Measurements from ENCODE around the gene PLXNA2.

The PLXNA2 gene

GRCh38 chr1:208085655-208086515 is 158.3 kb downstream of the PLXNA2 start:
- no peak for DNase-seq

GRCh38 chr1:208084764-208085163 is 159.4 kb downstream of the PLXNA2 start:
- DNase-seq: no peak

GRCh38 chr1:208084220-208084619 is 160.0 kb downstream of the PLXNA2 start:
- no peak for DNase-seq

DNA sequence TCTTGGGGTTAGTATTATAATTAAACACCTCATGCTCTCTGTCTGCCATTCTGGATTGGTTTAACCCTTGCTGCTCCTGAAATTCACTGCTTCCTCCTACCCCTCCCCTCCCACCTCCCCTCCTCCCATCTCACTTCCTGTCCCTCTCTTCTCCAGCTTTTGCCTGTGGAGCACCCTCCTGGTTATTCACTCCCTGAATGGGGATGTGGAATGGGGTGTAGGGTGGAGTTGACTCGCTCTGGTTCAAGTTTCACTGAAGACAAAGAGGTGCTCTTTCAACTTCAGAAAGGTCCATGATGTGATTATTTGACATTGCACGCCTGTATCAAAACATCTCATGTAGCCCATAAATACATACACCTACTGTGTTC is 160.5 kb downstream of the PLXNA2 start:
- no peak for DNase-seq

GRCh38 chr1:208083016-208083714 is 161.0 kb downstream of the PLXNA2 start:
- no peak for DNase-seq

- DNase-seq: no peak
These were observed 162.2 kb downstream of the PLXNA2 start for GRCh38 chr1:208081972-208082371.

- no peak for DNase-seq
These were observed 163.5 kb downstream of the PLXNA2 start for GRCh38 chr1:208080396-208081286.

DNA sequence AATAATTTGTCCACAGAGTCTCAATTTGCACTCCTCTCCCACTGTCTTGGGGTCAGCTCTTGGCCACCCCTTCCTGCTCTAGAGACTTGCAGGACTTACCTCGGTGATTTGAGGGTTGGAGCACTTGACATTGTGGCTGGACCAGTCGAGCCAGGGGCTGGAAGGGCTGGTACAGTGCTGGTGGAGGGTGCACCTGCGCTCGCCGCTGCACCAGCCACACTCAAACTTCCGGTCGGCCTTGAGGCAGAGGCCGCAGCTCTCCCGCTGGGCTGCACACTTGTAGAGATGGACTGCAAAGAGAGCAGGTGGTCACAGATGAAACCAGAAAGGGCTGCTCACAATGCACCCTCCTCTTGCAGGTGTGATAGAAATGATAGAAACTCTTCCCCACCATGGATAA is 165.0 kb downstream of the PLXNA2 start:
- DNase-seq: no peak

DNA sequence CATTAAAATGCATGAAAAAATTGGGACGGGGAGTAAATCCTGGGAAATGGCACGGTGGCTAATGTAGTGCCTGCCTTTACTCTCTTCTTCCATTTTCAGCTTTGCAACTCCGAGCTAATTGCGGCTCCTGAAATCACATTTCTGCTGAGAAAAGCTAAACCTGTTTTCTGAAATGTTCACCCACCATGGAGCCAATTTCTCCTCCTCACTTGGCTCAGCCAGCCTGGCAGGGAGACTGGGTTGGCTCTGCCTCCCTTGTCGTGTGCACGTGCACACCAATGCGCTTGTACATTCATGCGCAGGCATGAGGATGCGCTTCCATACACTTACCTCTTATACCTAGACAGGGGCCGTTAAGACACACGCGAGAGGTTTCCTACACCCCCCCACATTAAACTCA is 165.4 kb downstream of the PLXNA2 start:
- DNase-seq: no peak

DNA sequence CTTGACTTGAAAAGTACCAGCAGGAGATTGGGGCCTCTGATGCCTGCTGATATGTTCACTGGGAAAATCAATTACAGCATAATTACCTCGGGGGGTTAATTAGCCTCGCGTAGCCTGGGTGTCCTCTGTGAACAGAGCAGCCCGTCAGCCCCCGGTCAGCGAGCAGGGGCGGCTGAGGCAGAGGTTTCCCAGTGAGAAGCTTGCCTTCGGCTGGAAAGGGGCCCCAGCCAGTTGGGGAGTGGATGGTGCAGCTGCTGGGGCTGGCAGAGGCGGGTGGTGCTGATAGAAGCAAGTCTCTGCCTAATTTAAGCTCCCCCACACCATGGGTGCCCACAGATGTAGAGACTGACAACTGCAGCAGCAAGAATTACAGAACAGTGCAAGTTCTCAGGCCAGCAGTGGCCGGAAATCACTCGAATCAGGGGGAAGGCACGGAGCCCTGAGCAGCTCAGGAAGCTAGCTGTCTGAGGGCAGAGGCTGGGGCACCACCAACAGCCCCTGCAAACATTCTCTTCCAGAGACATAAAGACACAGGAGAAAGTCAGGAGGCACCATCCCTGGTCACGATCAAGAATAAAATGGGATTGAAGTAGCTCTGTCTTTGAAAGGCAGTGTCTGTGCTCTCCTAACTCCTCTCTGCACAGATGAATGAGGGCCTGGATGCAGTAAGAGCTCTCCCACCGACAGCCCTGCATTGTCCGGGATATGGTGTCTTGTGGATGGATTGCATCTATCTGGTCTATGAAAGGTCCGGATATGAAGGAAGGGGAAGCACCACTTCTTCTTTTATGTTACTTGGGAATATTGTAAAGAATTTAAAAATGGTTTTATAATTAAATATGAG is 166.7 kb downstream of the PLXNA2 start:
- DNase-seq: no peak

DNA sequence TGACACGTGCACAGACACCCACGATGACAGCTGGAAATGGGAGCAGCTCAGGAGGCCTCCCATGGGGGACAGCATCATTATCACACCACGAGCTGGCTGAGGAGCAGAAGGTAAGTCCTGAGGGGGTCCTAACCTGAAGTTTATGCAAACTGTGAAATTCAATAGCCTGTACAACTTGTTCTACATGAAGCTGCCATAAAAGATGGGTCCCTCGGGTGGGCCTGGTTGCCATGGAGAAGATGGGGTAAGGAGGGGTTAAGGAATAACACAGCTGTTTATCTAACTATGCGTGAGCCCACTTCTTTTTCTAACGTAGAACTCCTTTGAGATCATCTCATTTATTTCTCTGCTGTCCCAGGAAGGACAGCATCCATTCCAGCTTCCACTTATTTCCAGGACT is 169.8 kb downstream of the PLXNA2 start:
- no peak for DNase-seq

- no peak for DNase-seq
These were observed 172.7 kb downstream of the PLXNA2 start for GRCh38 chr1:208071435-208072031.

DNA sequence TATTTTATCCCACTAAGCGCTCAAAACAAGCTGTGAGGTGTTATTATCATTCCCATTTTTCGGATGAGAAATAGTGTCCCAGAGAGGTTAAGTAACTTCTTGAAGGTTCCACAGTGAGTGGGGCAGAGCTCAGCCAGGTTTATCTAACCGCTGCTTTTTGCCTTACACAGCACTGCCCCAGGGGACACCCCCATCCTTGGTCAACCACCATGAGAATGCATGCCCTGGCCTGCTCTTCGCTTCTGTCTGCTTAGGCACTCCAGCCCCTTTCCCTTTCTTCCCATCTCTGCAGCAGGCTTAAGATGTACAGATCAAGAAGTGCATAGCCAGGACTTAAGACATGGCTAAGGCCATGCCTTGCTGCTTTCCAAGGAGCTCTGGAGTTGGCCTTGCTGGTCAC is 174.3 kb downstream of the PLXNA2 start:
- no peak for DNase-seq

- no peak for DNase-seq
These were observed 174.9 kb downstream of the PLXNA2 start for GRCh38 chr1:208069317-208069716.

GRCh38 chr1:208068908-208069307 is 175.3 kb downstream of the PLXNA2 start:
- DNase-seq: no peak

DNA sequence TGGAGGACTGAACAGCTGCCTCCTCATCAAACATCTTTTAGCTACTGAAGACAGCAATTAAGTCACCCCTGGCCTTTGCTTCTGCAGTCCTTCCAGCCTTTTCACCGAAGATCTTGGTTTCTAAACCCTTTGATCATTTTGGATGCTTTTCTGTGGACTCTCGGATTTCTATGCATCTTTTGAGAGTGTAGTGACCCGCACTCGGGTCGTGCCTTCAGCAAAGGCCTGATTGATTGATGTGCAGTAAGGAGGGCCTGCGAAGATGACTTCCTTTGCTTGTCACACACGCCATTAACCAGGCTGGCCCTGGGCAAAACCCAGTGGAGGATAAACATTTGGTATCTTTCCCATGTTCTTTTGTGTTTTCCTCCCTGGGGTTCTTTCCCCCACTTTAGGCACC is 175.8 kb downstream of the PLXNA2 start:
- no peak for DNase-seq

GRCh38 chr1:208066583-208066982 is 177.6 kb downstream of the PLXNA2 start:
- DNase-seq: no peak

GRCh38 chr1:208065862-208066261 is 178.3 kb downstream of the PLXNA2 start:
- DNase-seq: no peak

- no peak for DNase-seq
These were observed 182.6 kb downstream of the PLXNA2 start for GRCh38 chr1:208061632-208062031.

DNA sequence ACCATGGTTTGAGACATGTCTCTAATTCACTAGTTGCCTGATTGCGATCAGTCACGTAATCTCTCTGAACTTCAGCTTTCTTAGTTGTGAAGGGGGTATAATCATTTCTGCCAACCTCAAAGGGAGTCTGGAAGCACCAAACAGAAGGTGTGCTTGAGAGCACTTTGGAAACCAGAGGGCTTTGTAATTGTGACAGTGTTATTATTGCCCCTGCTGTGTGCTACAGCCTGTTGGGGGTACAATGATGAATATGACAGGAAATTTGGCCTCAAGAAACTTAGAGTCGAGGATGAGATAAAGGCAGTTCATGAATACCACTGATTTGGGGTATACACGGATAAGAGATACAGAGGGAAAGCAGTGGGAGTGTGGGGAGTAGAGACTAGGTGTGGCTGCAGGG is 183.1 kb downstream of the PLXNA2 start:
- no peak for DNase-seq

- DNase-seq: no peak
These were observed 183.8 kb downstream of the PLXNA2 start for GRCh38 chr1:208060215-208060869.
